ENCODE results near the gene LARP4B. TPM values are rescaled to one million over a fixed set of nuclear protein-coding genes. Genes with fewer than 3 reads are reported as not detected.

Gene LARP4B
- total and polyA plus RNA-seq, 2 donors (not counting 1 experiment from before 2014, with no cell fraction given): 35.6 to 129 TPM

DNA sequence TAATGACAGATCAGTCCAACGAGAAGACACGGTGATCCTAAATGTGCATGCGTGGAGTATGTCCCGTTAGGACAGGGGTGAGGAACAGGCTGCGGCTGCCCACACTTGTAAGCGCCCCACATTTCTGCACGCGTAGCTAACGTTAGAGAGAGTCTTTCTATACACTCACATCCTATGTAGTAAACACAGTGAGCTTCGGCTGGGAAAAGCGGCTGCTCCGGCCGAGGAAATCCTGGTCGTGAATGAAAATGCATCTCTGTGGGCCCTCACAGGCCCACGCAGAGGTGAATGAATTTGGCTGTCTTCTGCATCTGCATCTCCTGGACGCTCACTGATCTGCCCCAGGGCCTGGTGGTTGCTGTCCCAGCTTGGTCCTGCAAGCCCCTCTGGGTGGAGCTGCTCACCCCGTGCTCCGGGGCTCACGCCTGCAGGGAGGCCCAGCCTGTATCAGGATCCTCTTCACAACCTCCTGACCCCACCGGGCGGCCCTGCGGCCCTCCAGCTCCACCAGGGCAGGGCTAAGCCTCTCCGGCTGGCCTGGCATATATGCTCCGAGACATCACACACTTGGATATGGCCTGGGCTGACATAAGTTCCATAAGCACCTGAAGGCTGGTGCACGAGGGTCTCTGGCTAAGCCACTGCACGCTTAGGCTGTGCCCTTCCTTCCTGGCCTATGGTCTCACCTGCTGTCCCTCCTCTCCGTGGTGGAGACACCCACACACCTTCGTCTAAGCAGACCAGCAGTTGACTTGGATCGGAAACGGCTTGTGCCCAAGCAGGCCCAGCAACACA is 124.1 kb downstream of the LARP4B start:
- no peak overlapping the region for H2AFZ ChIP-seq (ENCODE audit: insufficient read depth, low read depth, low read length, poor library complexity, severe bottlenecking)
- no peaks in the 10 kb centered on the region for H4K20me1 ChIP-seq (ENCODE audit: control insufficient read depth, insufficient read depth, low read length, poor library complexity, severe bottlenecking)
- no peak for TF ChIP-seq EZH2 (IDR thresholded peaks at IDR 0.05; ENCODE audit: borderline replicate concordance, insufficient read depth, low read depth, low read length, poor library complexity, severe bottlenecking)
- TF ChIP-seq, protein P1, sequence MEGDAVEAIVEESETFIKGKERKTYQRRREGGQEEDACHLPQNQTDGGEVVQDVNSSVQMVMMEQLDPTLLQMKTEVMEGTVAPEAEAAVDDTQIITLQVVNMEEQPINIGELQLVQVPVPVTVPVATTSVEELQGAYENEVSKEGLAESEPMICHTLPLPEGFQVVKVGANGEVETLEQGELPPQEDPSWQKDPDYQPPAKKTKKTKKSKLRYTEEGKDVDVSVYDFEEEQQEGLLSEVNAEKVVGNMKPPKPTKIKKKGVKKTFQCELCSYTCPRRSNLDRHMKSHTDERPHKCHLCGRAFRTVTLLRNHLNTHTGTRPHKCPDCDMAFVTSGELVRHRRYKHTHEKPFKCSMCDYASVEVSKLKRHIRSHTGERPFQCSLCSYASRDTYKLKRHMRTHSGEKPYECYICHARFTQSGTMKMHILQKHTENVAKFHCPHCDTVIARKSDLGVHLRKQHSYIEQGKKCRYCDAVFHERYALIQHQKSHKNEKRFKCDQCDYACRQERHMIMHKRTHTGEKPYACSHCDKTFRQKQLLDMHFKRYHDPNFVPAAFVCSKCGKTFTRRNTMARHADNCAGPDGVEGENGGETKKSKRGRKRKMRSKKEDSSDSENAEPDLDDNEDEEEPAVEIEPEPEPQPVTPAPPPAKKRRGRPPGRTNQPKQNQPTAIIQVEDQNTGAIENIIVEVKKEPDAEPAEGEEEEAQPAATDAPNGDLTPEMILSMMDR (IDR thresholded peaks at IDR 0.05): no peak
- no peak overlapping the region for H3K4me3 ChIP-seq (ENCODE audit: control extremely low read depth in 1 of 5, extremely low read depth in 1 of 5, insufficient read depth in 1 of 5, low read depth in 2 of 5, low read length in 4 of 5)
- no peaks in the 10 kb centered on the region for H3K9me3 ChIP-seq (ENCODE audit: control extremely low read depth in 1 of 3, control insufficient read depth in 2 of 3, insufficient read depth in 1 of 3, low read length in 2 of 3)
- H3K79me2 ChIP-seq (ENCODE audit: control insufficient read depth, insufficient read depth, low read length): no peaks in the 10 kb centered on the region
- peaks cover 0 to 11% of the 10 kb centered on the region in 2 donors for H3K4me1 ChIP-seq (ENCODE audit: control insufficient read depth in 2 of 2, insufficient read depth in 2 of 2, low read length in 2 of 2)
- H3K4me1 Mint-ChIP-seq: peaks cover 12% of the 10 kb centered on the region
- ATAC-seq (ENCODE audit: low read depth) (no peak), DNase-seq (no peak)
- ChIA-PET POLR2A (no interaction called here), CTCF (no interaction called here)
- no peak overlapping the region for H3K9ac ChIP-seq (ENCODE audit: low read length)
- no peak overlapping the region for H3K4me3 Mint-ChIP-seq
- H3K27me3 ChIP-seq (replicated peaks in 1 of 4; ENCODE audit: control extremely low read depth in 1 of 4, control insufficient read depth in 3 of 4, insufficient read depth in 4 of 4, low read length in 3 of 4): no peaks in the 10 kb centered on the region
- no peak overlapping the region for H3K27ac ChIP-seq (ENCODE audit: low read length in 2 of 2)
- intact Hi-C loops (cut with micrococcal nuclease): no loop called here
- H3K4me2 ChIP-seq (replicated peaks; ENCODE audit: low read depth, low read length, poor library complexity, severe bottlenecking): no peak overlapping the region
- 97% methylated on average over 25 of the region's 30 CpGs for WGBS (ENCODE audit: insufficient coverage)
- H3K36me3 ChIP-seq (replicated peaks in 1 of 2; ENCODE audit: control extremely low read depth in 1 of 2, control insufficient read depth in 1 of 2, extremely low read depth in 1 of 2, insufficient read depth in 2 of 2, low read length in 1 of 2): peaks cover 10 to 56% of the 10 kb centered on the region in 2 experiments
- no peaks in the 10 kb centered on the region for H3K9me3 Mint-ChIP-seq (ENCODE audit: insufficient read depth)
- no peaks in the 10 kb centered on the region for H3K27me3 Mint-ChIP-seq
- no peak overlapping the region for H3K27ac Mint-ChIP-seq

DNA sequence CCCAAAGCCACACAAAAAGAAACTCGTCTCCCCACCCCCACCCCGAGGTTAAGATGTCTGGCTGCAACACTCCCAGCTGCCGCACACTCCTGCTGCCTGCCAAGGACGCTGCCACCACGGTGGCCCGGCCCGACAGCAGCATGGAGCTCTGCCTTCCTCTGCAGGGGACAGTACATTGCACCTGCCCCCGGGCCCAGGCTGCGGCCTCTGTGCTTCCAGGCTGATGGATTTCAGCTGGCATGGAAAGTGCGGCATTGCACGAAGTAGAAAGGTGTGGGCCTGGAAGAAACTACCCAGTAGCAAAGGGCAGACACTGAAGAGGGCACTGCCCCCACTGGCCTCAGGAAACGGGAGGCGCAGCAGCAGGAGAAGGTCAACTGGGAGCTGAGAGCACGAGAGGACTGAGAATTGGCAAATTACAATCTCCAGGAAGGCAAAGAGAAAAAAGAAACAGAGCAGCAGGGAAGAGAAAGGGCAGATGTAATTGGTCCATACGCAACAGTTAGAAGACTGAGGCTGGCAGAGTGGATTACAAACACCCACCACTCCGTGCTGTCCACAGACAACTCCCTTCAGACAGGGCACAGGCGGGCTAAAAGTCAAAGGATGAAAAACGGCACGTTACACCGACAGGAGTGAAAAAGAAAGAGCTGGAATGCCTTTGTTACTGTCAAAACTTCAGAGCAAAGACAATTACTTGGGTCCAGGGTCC is 124.9 kb downstream of the LARP4B start:
- Histone ChIP-seq H2AFZ (ENCODE audit: insufficient read depth, low read depth, low read length, poor library complexity, severe bottlenecking) (no peak overlapping the region), H3K79me2 (ENCODE audit: control insufficient read depth, insufficient read depth, low read length) (no peaks in the 10 kb centered on the region), H3K27ac (ENCODE audit: low read length in 2 of 2) (no peak overlapping the region), H3K9me3 (ENCODE audit: control extremely low read depth in 1 of 3, control insufficient read depth in 2 of 3, insufficient read depth in 1 of 3, low read length in 2 of 3) (no peaks in the 10 kb centered on the region), H3K36me3 (replicated peaks in 1 of 2; ENCODE audit: control extremely low read depth in 1 of 2, control insufficient read depth in 1 of 2, extremely low read depth in 1 of 2, insufficient read depth in 2 of 2, low read length in 1 of 2) (peaks cover 6 to 49% of the 10 kb centered on the region in 2 experiments), H3K4me3 (ENCODE audit: control extremely low read depth in 1 of 5, extremely low read depth in 1 of 5, insufficient read depth in 1 of 5, low read depth in 2 of 5, low read length in 4 of 5) (no peak overlapping the region), H3K4me1 (ENCODE audit: control insufficient read depth in 2 of 2, insufficient read depth in 2 of 2, low read length in 2 of 2) (peaks cover 0 to 11% of the 10 kb centered on the region in 2 donors), H4K20me1 (ENCODE audit: control insufficient read depth, insufficient read depth, low read length, poor library complexity, severe bottlenecking) (no peaks in the 10 kb centered on the region), H3K9ac (ENCODE audit: low read length) (no peak overlapping the region), H3K4me2 (replicated peaks; ENCODE audit: low read depth, low read length, poor library complexity, severe bottlenecking) (no peak overlapping the region), H3K27me3 (replicated peaks in 1 of 4; ENCODE audit: control extremely low read depth in 1 of 4, control insufficient read depth in 3 of 4, insufficient read depth in 4 of 4, low read length in 3 of 4) (no peaks in the 10 kb centered on the region)
- H3K4me1 Mint-ChIP-seq: peaks cover 13% of the 10 kb centered on the region
- no peaks in the 10 kb centered on the region for H3K27me3 Mint-ChIP-seq
- TF ChIP-seq, protein P1 (IDR thresholded peaks at IDR 0.05): no peak
- no peak for TF ChIP-seq EZH2 (IDR thresholded peaks at IDR 0.05; ENCODE audit: borderline replicate concordance, insufficient read depth, low read depth, low read length, poor library complexity, severe bottlenecking)
- DNase-seq (no peak), ATAC-seq (ENCODE audit: low read depth) (no peak)
- ChIA-PET CTCF (no interaction called here), POLR2A (interaction anchor here (0.7 kb wide), 1 partner anchor 679 kb away, joined by 5 read pairs; no protein-coding TSS in a partner anchor)
- no peaks in the 10 kb centered on the region for H3K9me3 Mint-ChIP-seq (ENCODE audit: insufficient read depth)
- H3K4me3 Mint-ChIP-seq: no peak overlapping the region
- H3K27ac Mint-ChIP-seq: no peak overlapping the region
- WGBS (ENCODE audit: insufficient coverage): 94% methylated on average over 19 of the region's 20 CpGs
- intact Hi-C loops (cut with micrococcal nuclease): no loop called here

Data from B cell (primary cell).